ENCODE data around the gene RMND5A. TPM values are rescaled to one million over a fixed set of nuclear protein-coding genes. Genes with fewer than 3 reads are reported as not detected.

RMND5A gene
- total RNA-seq, 1 experiment from 2014 or later, result 41.0 TPM

GRCh38 chr2:86818957-86819356 is 98.9 kb downstream of the RMND5A start:
- Mint-ChIP-seq H3K4me3 (ENCODE audit: unreplicated experiment) (no peak overlapping the region), H3K9me3 (ENCODE audit: unreplicated experiment) (no peaks in the 10 kb centered on the region), H3K27me3 (ENCODE audit: insufficient read depth, unreplicated experiment) (no peaks in the 10 kb centered on the region), H3K36me3 (ENCODE audit: insufficient read depth, unreplicated experiment) (no peaks in the 10 kb centered on the region), H3K27ac (ENCODE audit: low read depth, unreplicated experiment) (no peak overlapping the region), H3K4me1 (ENCODE audit: insufficient read depth, unreplicated experiment) (peaks cover 5% of the 10 kb centered on the region)
- no peak for TF ChIP-seq CTCF (IDR thresholded peaks at IDR 0.05; ENCODE audit: unreplicated experiment)
- no peak for DNase-seq (ENCODE audit: unreplicated experiment)
- ChIA-PET POLR2A (no interaction called here), CTCF (interaction anchor here (1.1 kb wide), 1 partner anchor 10 kb away, joined by 7 read pairs; no protein-coding TSS in a partner anchor)
- intact Hi-C loops (cut with micrococcal nuclease), result no loop called here
- BruUV-seq (replicated peaks), result no TSS peak

GRCh38 chr2:86821306-86821705 is 101.2 kb downstream of the RMND5A start:
- intact Hi-C loops (cut with micrococcal nuclease), result no loop called here
- H3K27me3 Mint-ChIP-seq (ENCODE audit: insufficient read depth, unreplicated experiment), result no peaks in the 10 kb centered on the region
- H3K27ac Mint-ChIP-seq (ENCODE audit: low read depth, unreplicated experiment), result no peak overlapping the region
- H3K9me3 Mint-ChIP-seq (ENCODE audit: unreplicated experiment), result no peaks in the 10 kb centered on the region
- no peak for DNase-seq (ENCODE audit: unreplicated experiment)
- no peak for TF ChIP-seq CTCF (IDR thresholded peaks at IDR 0.05; ENCODE audit: unreplicated experiment)
- BruUV-seq (replicated peaks), result no TSS peak
- H3K36me3 Mint-ChIP-seq (ENCODE audit: insufficient read depth, unreplicated experiment), result no peaks in the 10 kb centered on the region
- CTCF ChIA-PET, result no interaction called here
- H3K4me3 Mint-ChIP-seq (ENCODE audit: unreplicated experiment), result no peak overlapping the region
- POLR2A ChIA-PET, result interaction anchor here (0.7 to 1.4 kb wide), 2 partner anchors 8 to 380 kb away, joined by 3 to 6 read pairs; no protein-coding TSS in a partner anchor
- H3K4me1 Mint-ChIP-seq (ENCODE audit: insufficient read depth, unreplicated experiment), result peaks cover 5% of the 10 kb centered on the region

DNA sequence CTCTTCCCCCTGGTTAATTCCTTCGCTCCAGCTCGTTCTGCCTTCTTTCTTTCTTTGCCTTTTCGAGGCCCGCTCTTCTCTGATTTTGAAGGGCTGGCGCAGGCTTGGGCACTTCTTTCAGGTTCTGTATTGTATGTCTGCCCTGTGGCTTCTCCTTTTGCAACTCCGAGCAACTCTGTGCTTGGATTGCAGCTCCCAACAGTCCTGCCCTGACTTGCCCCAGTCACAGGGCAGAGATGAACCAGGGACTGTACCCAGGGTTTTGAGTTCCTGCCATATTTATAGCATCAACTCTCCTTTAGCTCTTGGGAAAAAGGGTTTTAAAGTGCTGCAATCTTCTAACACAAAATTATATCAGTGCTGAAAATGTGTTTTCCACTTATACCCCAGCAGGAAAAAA is 101.8 kb downstream of the RMND5A start:
- intact Hi-C loops (cut with micrococcal nuclease), result no loop called here
- no peak overlapping the region for H3K27ac Mint-ChIP-seq (ENCODE audit: low read depth, unreplicated experiment)
- BruUV-seq (replicated peaks), result no TSS peak
- TF ChIP-seq CTCF (IDR thresholded peaks at IDR 0.05; ENCODE audit: unreplicated experiment), result no peak
- POLR2A ChIA-PET, result interaction anchor here (0.7 to 1.4 kb wide), 3 partner anchors 9 to 380 kb away, joined by 3 to 6 read pairs (median 3); no protein-coding TSS in a partner anchor
- H3K27me3 Mint-ChIP-seq (ENCODE audit: insufficient read depth, unreplicated experiment), result no peaks in the 10 kb centered on the region
- CTCF ChIA-PET, result interaction anchor here (0.6 to 0.8 kb wide), 2 partner anchors 297 to 395 kb away, joined by 4 read pairs; no protein-coding TSS in a partner anchor
- H3K9me3 Mint-ChIP-seq (ENCODE audit: unreplicated experiment), result no peaks in the 10 kb centered on the region
- peaks cover 5% of the 10 kb centered on the region for H3K4me1 Mint-ChIP-seq (ENCODE audit: insufficient read depth, unreplicated experiment)
- no peak overlapping the region for H3K4me3 Mint-ChIP-seq (ENCODE audit: unreplicated experiment)
- no peaks in the 10 kb centered on the region for H3K36me3 Mint-ChIP-seq (ENCODE audit: insufficient read depth, unreplicated experiment)
- no peak for DNase-seq (ENCODE audit: unreplicated experiment)

GRCh38 chr2:86822668-86823345 is 102.7 kb downstream of the RMND5A start:
- ChIA-PET POLR2A (interaction anchor here (0.7 to 1.4 kb wide), 2 partner anchors 10 to 314 kb away, joined by 3 to 6 read pairs; no protein-coding TSS in a partner anchor), CTCF (interaction anchor here (0.6 to 0.8 kb wide), 3 partner anchors 279 to 394 kb away, joined by 4 read pairs; no protein-coding TSS in a partner anchor)
- no peaks in the 10 kb centered on the region for H3K27me3 Mint-ChIP-seq (ENCODE audit: insufficient read depth, unreplicated experiment)
- no TSS peak for BruUV-seq (replicated peaks)
- no peak overlapping the region for H3K27ac Mint-ChIP-seq (ENCODE audit: low read depth, unreplicated experiment)
- no peak overlapping the region for H3K4me3 Mint-ChIP-seq (ENCODE audit: unreplicated experiment)
- TF ChIP-seq CTCF (IDR thresholded peaks at IDR 0.05; ENCODE audit: unreplicated experiment), result no peak
- DNase-seq (ENCODE audit: unreplicated experiment), result no peak
- intact Hi-C loops (cut with micrococcal nuclease), result no loop called here
- no peaks in the 10 kb centered on the region for H3K9me3 Mint-ChIP-seq (ENCODE audit: unreplicated experiment)
- H3K36me3 Mint-ChIP-seq (ENCODE audit: insufficient read depth, unreplicated experiment), result no peaks in the 10 kb centered on the region
- H3K4me1 Mint-ChIP-seq (ENCODE audit: insufficient read depth, unreplicated experiment), result peaks cover 5% of the 10 kb centered on the region
